Epithelial cell of alveolus of lung (primary cell): ENCODE results near the gene ITIH1. TPM values are rescaled to one million over a fixed set of nuclear protein-coding genes. Genes with fewer than 3 reads are reported as not detected.

Experiments
- total RNA-seq: library from RNA; depleted of rRNA; stranded (reverse); fragments of >200 nt; gene quantifications from 2 replicates; pipeline ENCODE4 v1.2.1, GENCODE V29; 2015

ITIH1 gene, protein sequence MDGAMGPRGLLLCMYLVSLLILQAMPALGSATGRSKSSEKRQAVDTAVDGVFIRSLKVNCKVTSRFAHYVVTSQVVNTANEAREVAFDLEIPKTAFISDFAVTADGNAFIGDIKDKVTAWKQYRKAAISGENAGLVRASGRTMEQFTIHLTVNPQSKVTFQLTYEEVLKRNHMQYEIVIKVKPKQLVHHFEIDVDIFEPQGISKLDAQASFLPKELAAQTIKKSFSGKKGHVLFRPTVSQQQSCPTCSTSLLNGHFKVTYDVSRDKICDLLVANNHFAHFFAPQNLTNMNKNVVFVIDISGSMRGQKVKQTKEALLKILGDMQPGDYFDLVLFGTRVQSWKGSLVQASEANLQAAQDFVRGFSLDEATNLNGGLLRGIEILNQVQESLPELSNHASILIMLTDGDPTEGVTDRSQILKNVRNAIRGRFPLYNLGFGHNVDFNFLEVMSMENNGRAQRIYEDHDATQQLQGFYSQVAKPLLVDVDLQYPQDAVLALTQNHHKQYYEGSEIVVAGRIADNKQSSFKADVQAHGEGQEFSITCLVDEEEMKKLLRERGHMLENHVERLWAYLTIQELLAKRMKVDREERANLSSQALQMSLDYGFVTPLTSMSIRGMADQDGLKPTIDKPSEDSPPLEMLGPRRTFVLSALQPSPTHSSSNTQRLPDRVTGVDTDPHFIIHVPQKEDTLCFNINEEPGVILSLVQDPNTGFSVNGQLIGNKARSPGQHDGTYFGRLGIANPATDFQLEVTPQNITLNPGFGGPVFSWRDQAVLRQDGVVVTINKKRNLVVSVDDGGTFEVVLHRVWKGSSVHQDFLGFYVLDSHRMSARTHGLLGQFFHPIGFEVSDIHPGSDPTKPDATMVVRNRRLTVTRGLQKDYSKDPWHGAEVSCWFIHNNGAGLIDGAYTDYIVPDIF
- not detected in 2 replicates for total RNA-seq

DNA sequence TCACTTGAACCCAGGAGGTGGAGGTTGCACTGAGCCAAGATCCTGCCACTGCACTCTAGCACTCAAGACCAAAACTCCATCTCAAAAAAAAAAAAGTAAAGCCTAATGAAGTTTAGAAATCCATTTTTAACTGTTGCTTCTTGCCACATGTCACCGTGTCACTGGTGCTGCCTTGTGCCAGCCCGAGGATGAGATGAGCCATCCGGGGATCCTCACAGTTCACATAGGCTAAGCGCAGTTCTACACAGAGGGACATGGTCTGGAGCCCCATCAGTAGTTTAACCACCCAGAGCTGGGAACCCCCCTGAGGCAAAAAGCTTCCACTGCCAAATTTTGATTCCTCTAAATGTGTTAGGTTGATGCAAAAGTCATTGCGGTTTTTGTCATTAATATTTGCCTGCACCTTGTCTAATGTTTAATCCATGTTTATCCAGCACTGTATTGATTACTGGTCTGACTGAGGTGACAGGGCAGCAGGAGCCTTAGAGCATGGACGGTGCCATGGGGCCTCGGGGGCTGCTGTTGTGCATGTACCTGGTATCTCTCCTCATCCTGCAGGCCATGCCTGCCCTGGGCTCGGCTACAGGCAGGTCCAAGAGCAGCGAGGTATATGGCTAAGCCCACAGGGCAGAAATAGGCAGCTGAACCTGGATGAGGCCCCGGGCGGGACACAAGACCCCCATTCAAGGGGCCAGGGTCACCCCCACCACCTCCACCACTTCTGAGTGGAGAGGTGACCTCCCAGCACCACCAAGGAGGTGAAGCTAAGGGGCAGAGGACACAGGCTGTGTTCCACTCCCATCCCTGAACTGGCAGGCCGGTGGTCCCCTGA, at the start of gene ITIH1:
Gene ITIH1 (plus strand): TSS at position 473 of the 832 bp plus-strand sequence. CDS start 17 bp downstream, at position 490.

DNA sequence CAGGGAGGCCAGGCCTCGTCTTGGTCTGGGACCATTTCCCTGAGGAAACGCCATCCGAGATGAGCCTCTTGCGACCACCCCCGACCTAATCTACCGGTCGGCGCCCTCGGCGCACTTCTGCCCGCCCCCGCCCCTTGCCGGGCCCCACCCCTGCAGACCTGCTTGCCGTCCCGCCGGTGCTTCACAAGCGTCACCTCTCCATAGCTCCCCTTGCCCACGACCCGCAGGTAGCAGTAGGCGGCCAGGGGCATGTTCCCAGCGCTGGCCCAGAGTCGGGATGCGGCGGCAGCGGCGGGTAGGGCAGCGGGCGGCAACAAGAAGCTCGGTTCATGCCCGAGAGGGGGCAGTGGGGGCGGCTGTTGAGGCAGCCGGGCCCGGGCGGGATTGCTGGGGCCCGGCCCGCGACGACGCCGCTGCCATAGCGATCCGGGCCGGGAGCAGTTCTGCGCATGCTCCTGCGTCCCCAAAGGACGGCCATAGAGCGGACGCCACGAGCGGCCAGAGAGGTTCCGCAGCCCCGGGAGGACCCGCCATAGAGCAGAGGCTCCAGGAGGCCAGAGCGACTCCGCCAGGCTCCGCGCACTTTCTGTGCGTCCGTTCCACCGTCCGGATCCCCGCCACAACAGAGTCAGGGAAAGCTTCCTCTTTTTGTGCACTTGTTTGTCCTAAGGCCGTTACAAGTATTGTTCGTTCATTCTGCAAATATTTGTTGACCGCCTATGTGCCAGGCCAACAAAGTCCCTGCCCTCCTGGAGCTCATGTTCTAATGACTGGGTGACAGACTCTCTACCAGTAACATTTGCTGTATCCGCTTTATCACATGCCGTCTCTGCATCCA, 6.7 kb upstream of the ITIH1 start, which contains the start of gene NEK4:
Gene NEK4 (minus strand): TSS at position 445 of the 838 bp plus-strand sequence. CDS start 194 bp downstream, at position 251.

GRCh38 chr3:52794612-52795099, 17.3 kb downstream of the ITIH1 start, which contains the start of gene ITIH3:
Gene ITIH3 (plus strand): TSS chr3:52794796. CDS start chr3:52794804, 8 bp downstream.

DNA sequence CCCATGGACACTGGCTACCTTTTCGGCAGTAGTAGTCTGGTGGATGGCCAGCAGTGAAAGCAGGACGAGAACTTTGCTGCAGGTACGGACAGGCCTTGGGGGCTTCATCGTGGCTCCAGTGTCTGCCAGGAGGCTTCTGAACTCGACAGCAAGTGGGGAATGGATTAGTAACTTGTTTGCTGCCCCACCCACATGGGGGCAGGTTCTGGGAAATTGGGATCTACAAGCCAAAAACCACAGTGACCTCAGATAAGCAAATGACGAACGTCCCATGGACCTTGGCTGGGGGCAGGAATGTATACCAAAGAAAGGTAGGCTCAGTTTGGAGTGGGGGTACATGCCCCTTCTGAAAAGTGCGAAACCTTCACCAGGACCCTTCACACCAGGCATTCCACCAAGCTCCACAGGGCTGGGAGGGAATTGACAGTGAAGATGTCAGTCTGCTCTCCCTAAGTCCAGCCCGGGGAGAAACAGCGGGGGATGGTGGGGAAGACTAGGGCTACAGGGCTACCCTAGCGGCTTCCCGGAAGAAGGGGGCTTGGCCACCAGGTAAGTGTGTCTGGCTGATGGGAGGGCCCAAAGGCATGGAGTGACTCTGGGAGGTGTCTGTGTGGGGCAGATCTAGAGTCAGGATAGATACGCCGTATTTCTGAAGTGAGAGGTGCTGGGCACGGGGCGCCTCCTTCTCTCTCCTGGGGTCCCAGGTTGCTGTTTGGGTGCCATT, 53.3 kb downstream of the ITIH1 start, which contains the start of gene ITIH4:
Gene ITIH4 (minus strand): TSS at position 138 of the 724 bp plus-strand sequence. CDS start 30 bp downstream, at position 108.

GRCh38 chr3:52834871-52835501, 57.6 kb downstream of the ITIH1 start, which contains the start of gene MUSTN1:
Gene MUSTN1 (minus strand): TSS chr3:52835019. CDS start chr3:52834948, 71 bp downstream.

Other genes starting within 250 kb of the ITIH1 start
- 118 and 290 TPM in 2 replicates for gene NT5DC2, start 243.7 kb upstream of the ITIH1 start, total RNA-seq
- gene UQCC5, start 241.0 kb upstream of the ITIH1 start, total RNA-seq = 0.91 TPM in 1 of 2 replicates, not detected in the other
- 30.9 and 40.2 TPM in 2 replicates for gene PBRM1, start 91.7 kb upstream of the ITIH1 start, total RNA-seq
- gene GNL3, start 91.6 kb upstream of the ITIH1 start, total RNA-seq = 72.3 and 80.9 TPM in 2 replicates
- gene GLT8D1, start 71.8 kb upstream of the ITIH1 start, total RNA-seq = 88.7 and 115 TPM in 2 replicates
- gene SPCS1, start 71.5 kb upstream of the ITIH1 start, total RNA-seq = 144 and 267 TPM in 2 replicates
- gene NEK4, start 6.7 kb upstream of the ITIH1 start, total RNA-seq = 11.1 and 12.2 TPM in 2 replicates
- gene ITIH3, start 17.2 kb downstream of the ITIH1 start, total RNA-seq = 0.13 TPM in 1 of 2 replicates, not detected in the other
- not detected in 2 replicates for gene ITIH4, start 53.1 kb downstream of the ITIH1 start, total RNA-seq
- gene MUSTN1, start 57.4 kb downstream of the ITIH1 start, total RNA-seq = 5.7 TPM in 1 of 2 replicates, not detected in the other
- 10.9 and 12.9 TPM in 2 replicates for gene STIMATE, start 119.9 kb downstream of the ITIH1 start, total RNA-seq